IPS-15b (cell line): ENCODE measurements around the gene LRRC42.

Source experiments
- H3K27me3 ChIP-seq: one replicate; pipeline ENCODE4 v1.6.1; 2013; ENCODE audit warnings: low read length; ENCODE audit not compliant: control insufficient read depth, insufficient read depth
- H3K36me3 ChIP-seq: one replicate; pipeline ENCODE4 v1.6.1; 2013; ENCODE audit warnings: low read length; ENCODE audit not compliant: control insufficient read depth, insufficient read depth
- H3K4me1 ChIP-seq: one replicate; pipeline ENCODE4 v1.6.1; 2013; ENCODE audit warnings: mild to moderate bottlenecking, low read length; ENCODE audit not compliant: control insufficient read depth, insufficient read depth
- H3K4me3 ChIP-seq: one replicate; pipeline ENCODE4 v1.5.1; 2013; ENCODE audit warnings: low read depth, low read length
- H3K9ac ChIP-seq: one replicate; pipeline ENCODE4 v1.6.1; 2013; ENCODE audit warnings: low read depth, mild to moderate bottlenecking, low read length
- H3K9me3 ChIP-seq: one replicate; pipeline ENCODE4 v1.6.1; 2013; ENCODE audit warnings: mild to moderate bottlenecking, low read length; ENCODE audit not compliant: control insufficient read depth, insufficient read depth

Gene LRRC42

GRCh38 chr1:53919675-53920066 lies 26.5 kb upstream of the LRRC42 start:
- Histone ChIP-seq H3K9ac (no peak overlapping the region), H3K4me3 (no peak overlapping the region), H3K36me3 (no peaks in the 10 kb centered on the region), H3K4me1 (peaks cover 3% of the 10 kb centered on the region), H3K27me3 (no peaks in the 10 kb centered on the region), H3K9me3 (no peaks in the 10 kb centered on the region)

- no peak overlapping the region for H3K9ac ChIP-seq
- no peaks in the 10 kb centered on the region for H3K27me3 ChIP-seq
- no peaks in the 10 kb centered on the region for H3K36me3 ChIP-seq
- H3K4me1 ChIP-seq, result no peaks in the 10 kb centered on the region
- H3K9me3 ChIP-seq, result no peaks in the 10 kb centered on the region
- H3K4me3 ChIP-seq, result no peak overlapping the region
Measured at GRCh38 chr1:53927376-53927881, 18.7 kb upstream of the LRRC42 start.

- Histone ChIP-seq H3K4me1 (no peaks in the 10 kb centered on the region), H3K27me3 (no peaks in the 10 kb centered on the region), H3K9me3 (peaks cover 2% of the 10 kb centered on the region), H3K4me3 (no peak overlapping the region), H3K9ac (no peak overlapping the region), H3K36me3 (no peaks in the 10 kb centered on the region)
Measured at GRCh38 chr1:53929246-53929960, 16.7 kb upstream of the LRRC42 start.

- Histone ChIP-seq H3K4me3 (no peak overlapping the region), H3K9ac (no peak overlapping the region), H3K36me3 (no peaks in the 10 kb centered on the region), H3K9me3 (peaks cover 2% of the 10 kb centered on the region), H3K27me3 (no peaks in the 10 kb centered on the region), H3K4me1 (no peaks in the 10 kb centered on the region)
Measured at GRCh38 chr1:53930932-53931331, 15.2 kb upstream of the LRRC42 start.

- H3K27me3 ChIP-seq, result no peaks in the 10 kb centered on the region
- H3K36me3 ChIP-seq, result no peaks in the 10 kb centered on the region
- H3K9ac ChIP-seq, result no peak overlapping the region
- peaks cover 2% of the 10 kb centered on the region for H3K9me3 ChIP-seq
- H3K4me3 ChIP-seq, result no peak overlapping the region
- H3K4me1 ChIP-seq, result no peaks in the 10 kb centered on the region
Measured at GRCh38 chr1:53931523-53931922, 14.6 kb upstream of the LRRC42 start.

GRCh38 chr1:53934170-53934765 lies 11.9 kb upstream of the LRRC42 start:
- Histone ChIP-seq H3K9me3 (peaks cover 2% of the 10 kb centered on the region), H3K9ac (no peak overlapping the region), H3K36me3 (no peaks in the 10 kb centered on the region), H3K4me3 (no peak overlapping the region), H3K4me1 (no peaks in the 10 kb centered on the region), H3K27me3 (no peaks in the 10 kb centered on the region)

- no peaks in the 10 kb centered on the region for H3K4me1 ChIP-seq
- peaks cover 2% of the 10 kb centered on the region for H3K9me3 ChIP-seq
- H3K36me3 ChIP-seq, result no peaks in the 10 kb centered on the region
- no peak overlapping the region for H3K4me3 ChIP-seq
- H3K9ac ChIP-seq, result no peak overlapping the region
- no peaks in the 10 kb centered on the region for H3K27me3 ChIP-seq
Measured at GRCh38 chr1:53936430-53936829, 9.7 kb upstream of the LRRC42 start.

GRCh38 chr1:53938136-53938830 lies 7.9 kb upstream of the LRRC42 start:
- no peak overlapping the region for H3K4me3 ChIP-seq
- H3K4me1 ChIP-seq, result no peaks in the 10 kb centered on the region
- H3K27me3 ChIP-seq, result no peaks in the 10 kb centered on the region
- H3K36me3 ChIP-seq, result no peaks in the 10 kb centered on the region
- peaks cover 2% of the 10 kb centered on the region for H3K9me3 ChIP-seq
- H3K9ac ChIP-seq, result no peak overlapping the region

- Histone ChIP-seq H3K4me1 (no peaks in the 10 kb centered on the region), H3K9me3 (no peaks in the 10 kb centered on the region), H3K4me3 (no peak overlapping the region), H3K27me3 (no peaks in the 10 kb centered on the region), H3K9ac (no peak overlapping the region), H3K36me3 (no peaks in the 10 kb centered on the region)
Measured at GRCh38 chr1:53942127-53942957, 3.8 kb upstream of the LRRC42 start.

GRCh38 chr1:53943090-53943489 lies 3.1 kb upstream of the LRRC42 start:
- Histone ChIP-seq H3K4me3 (no peak overlapping the region), H3K4me1 (no peaks in the 10 kb centered on the region), H3K9ac (no peak overlapping the region), H3K27me3 (no peaks in the 10 kb centered on the region), H3K36me3 (no peaks in the 10 kb centered on the region), H3K9me3 (no peaks in the 10 kb centered on the region)

GRCh38 chr1:53943490-53944043 lies 2.6 kb upstream of the LRRC42 start:
- no peak overlapping the region for H3K4me3 ChIP-seq
- no peaks in the 10 kb centered on the region for H3K36me3 ChIP-seq
- H3K4me1 ChIP-seq, result no peaks in the 10 kb centered on the region
- H3K9me3 ChIP-seq, result no peaks in the 10 kb centered on the region
- no peak overlapping the region for H3K9ac ChIP-seq
- H3K27me3 ChIP-seq, result no peaks in the 10 kb centered on the region
